GM18951 (cell line): Measurements from ENCODE around the gene INSL3.
"Not testable (repeated sequence)": the region's sequence is repeated elsewhere in the genome, so short reads cannot be mapped to it uniquely, and the experiment has no call there.

Experiments used
- POLR2A ChIP-seq: IDR thresholded peaks from 4 replicates; pipeline ENCODE4 v1.6.1; 2011; ENCODE audit warnings: mild to moderate bottlenecking; ENCODE audit not compliant: insufficient read length, insufficient read depth; ENCODE audit errors: extremely low read depth
- in situ Hi-C: fragments of 300-500 bp; cut with MboI; formaldehyde crosslinking; loops from one replicate; pipeline ENCODE4 v1.12.0; 2022; ENCODE audit warnings: low sequenced_read_pairs, mixed read lengths, inconsistent platforms; ENCODE audit not compliant: unreplicated experiment

Gene INSL3

GRCh38 chr19:17817668-17818363 is 3.5 kb downstream of the INSL3 start:
- TF ChIP-seq POLR2A = no peak
- in situ Hi-C loops = no loop called here

- TF ChIP-seq POLR2A = no peak
- in situ Hi-C loops = no loop called here
Observed at GRCh38 chr19:17812099-17812498, 9.2 kb downstream of the INSL3 start.

GRCh38 chr19:17811681-17812080 is 9.6 kb downstream of the INSL3 start:
- no peak for TF ChIP-seq POLR2A
- in situ Hi-C loops = no loop called here

- in situ Hi-C loops = no loop called here
- TF ChIP-seq POLR2A = no peak
Observed at GRCh38 chr19:17811103-17811502, 10.2 kb downstream of the INSL3 start.

GRCh38 chr19:17807731-17808316 is 13.5 kb downstream of the INSL3 start:
- no peak for TF ChIP-seq POLR2A
- in situ Hi-C loops = no loop called here

- in situ Hi-C loops = no loop called here
- TF ChIP-seq POLR2A = no peak
Observed at GRCh38 chr19:17806945-17807344, 14.4 kb downstream of the INSL3 start.

GRCh38 chr19:17805427-17805826 is 15.9 kb downstream of the INSL3 start:
- no peak for TF ChIP-seq POLR2A
- in situ Hi-C loops = no loop called here

- in situ Hi-C loops = no loop called here
- no peak for TF ChIP-seq POLR2A
Observed at GRCh38 chr19:17803264-17803896, 17.9 kb downstream of the INSL3 start.

- in situ Hi-C loops = no loop called here
- no peak for TF ChIP-seq POLR2A
Observed at GRCh38 chr19:17802137-17802858, 19.0 kb downstream of the INSL3 start.

- in situ Hi-C loops = not testable (repeated sequence)
Observed at GRCh38 chr19:17798599-17798998, 22.7 kb downstream of the INSL3 start.

GRCh38 chr19:17797424-17798201 is 23.7 kb downstream of the INSL3 start:
- in situ Hi-C loops = no loop called here
- TF ChIP-seq POLR2A = no peak

- in situ Hi-C loops = no loop called here
- TF ChIP-seq POLR2A = no peak
Observed at GRCh38 chr19:17796838-17797423, 24.4 kb downstream of the INSL3 start.
